Measurements from ENCODE around the gene PRKG1. TPM values are rescaled to one million over a fixed set of nuclear protein-coding genes. Genes with fewer than 3 reads are reported as not detected.

PRKG1 gene
- total RNA-seq, 1 donor from 2014 or later, result 17.9 TPM

DNA sequence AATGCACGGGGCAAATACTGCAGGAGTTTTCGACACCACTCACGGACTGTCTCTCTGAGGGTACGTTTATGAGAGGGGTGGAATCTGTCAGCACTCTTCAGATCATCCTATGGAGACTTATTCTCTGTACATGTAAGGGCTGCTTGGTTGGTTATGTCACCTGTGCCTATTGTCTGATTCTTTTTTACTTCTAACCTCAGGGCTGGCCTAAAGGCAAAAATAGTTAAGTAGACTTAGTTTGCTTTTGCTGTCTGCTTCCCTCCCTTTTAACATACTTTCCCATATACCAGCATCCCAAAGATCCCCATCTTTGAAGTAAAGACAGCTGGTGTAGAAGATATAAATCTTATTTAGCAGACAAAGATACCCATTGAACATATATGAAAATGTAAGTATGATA, 105.9 kb downstream of the PRKG1 start:
- no peak for DNase-seq (ENCODE audit: extremely low spot score in 2 of 2)
- Histone ChIP-seq H3K27ac (no peak overlapping the region), H3K9me3 (no peaks in the 10 kb centered on the region), H3K36me3 (no peaks in the 10 kb centered on the region), H3K4me3 (no peak overlapping the region), H3K27me3 (no peaks in the 10 kb centered on the region), H3K4me1 (no peaks in the 10 kb centered on the region)
- intact Hi-C loops (cut with DNase I), result no loop called here
- TF ChIP-seq, protein P1, sequence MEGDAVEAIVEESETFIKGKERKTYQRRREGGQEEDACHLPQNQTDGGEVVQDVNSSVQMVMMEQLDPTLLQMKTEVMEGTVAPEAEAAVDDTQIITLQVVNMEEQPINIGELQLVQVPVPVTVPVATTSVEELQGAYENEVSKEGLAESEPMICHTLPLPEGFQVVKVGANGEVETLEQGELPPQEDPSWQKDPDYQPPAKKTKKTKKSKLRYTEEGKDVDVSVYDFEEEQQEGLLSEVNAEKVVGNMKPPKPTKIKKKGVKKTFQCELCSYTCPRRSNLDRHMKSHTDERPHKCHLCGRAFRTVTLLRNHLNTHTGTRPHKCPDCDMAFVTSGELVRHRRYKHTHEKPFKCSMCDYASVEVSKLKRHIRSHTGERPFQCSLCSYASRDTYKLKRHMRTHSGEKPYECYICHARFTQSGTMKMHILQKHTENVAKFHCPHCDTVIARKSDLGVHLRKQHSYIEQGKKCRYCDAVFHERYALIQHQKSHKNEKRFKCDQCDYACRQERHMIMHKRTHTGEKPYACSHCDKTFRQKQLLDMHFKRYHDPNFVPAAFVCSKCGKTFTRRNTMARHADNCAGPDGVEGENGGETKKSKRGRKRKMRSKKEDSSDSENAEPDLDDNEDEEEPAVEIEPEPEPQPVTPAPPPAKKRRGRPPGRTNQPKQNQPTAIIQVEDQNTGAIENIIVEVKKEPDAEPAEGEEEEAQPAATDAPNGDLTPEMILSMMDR (IDR thresholded peaks at IDR 0.05), result no peak
- TF ChIP-seq POLR2A (IDR thresholded peaks at IDR 0.05) (no peak), POLR2AphosphoS5 (IDR thresholded peaks at IDR 0.05; ENCODE audit: insufficient read depth in 1 of 2, low read depth in 1 of 2) (no peak)

- DNase-seq (ENCODE audit: extremely low spot score in 2 of 2), result no peak
- Histone ChIP-seq H3K36me3 (no peaks in the 10 kb centered on the region), H3K27me3 (no peaks in the 10 kb centered on the region), H3K27ac (no peak overlapping the region), H3K4me1 (peaks cover 5% of the 10 kb centered on the region), H3K9me3 (no peaks in the 10 kb centered on the region), H3K4me3 (no peak overlapping the region)
- TF ChIP-seq, protein P1 (IDR thresholded peaks at IDR 0.05), result no peak
- TF ChIP-seq POLR2AphosphoS5 (IDR thresholded peaks at IDR 0.05; ENCODE audit: insufficient read depth in 1 of 2, low read depth in 1 of 2), result no peak
- TF ChIP-seq POLR2A (IDR thresholded peaks at IDR 0.05), result no peak
- intact Hi-C loops (cut with DNase I), result no loop called here
Observed at GRCh38 chr10:51183783-51184182, 109.5 kb downstream of the PRKG1 start.

GRCh38 chr10:51186361-51186760, 112.1 kb downstream of the PRKG1 start:
- Histone ChIP-seq H3K9me3 (no peaks in the 10 kb centered on the region), H3K4me1 (peaks cover 6% of the 10 kb centered on the region), H3K4me3 (no peak overlapping the region), H3K27ac (no peak overlapping the region), H3K27me3 (no peaks in the 10 kb centered on the region), H3K36me3 (no peaks in the 10 kb centered on the region)
- intact Hi-C loops (cut with DNase I), result no loop called here
- DNase-seq (ENCODE audit: extremely low spot score in 2 of 2), result no peak
- TF ChIP-seq POLR2A (IDR thresholded peaks at IDR 0.05), result no peak
- no peak for TF ChIP-seq POLR2AphosphoS5 (IDR thresholded peaks at IDR 0.05; ENCODE audit: insufficient read depth in 1 of 2, low read depth in 1 of 2)
- TF ChIP-seq, protein P1 (IDR thresholded peaks at IDR 0.05), result no peak

DNA sequence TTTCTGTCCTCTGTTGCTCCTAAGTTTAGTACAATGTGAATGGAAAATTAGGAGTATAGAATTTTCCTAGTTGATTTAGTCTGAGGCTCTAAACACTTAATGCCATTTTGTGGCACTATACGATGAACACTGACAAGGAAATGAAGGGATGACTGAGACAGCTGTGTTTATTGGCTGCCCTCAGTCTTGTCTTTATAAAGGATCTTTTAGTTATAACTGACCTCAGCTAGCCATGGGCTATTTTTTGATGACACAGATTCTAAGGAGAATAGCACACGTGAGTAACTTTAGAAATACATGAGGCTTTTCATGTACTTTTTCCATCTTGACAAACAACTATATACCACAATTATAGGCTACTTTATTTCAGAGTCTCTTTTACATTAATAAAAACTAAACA, 113.7 kb downstream of the PRKG1 start:
- Histone ChIP-seq H3K9me3 (no peaks in the 10 kb centered on the region), H3K27ac (no peak overlapping the region), H3K27me3 (no peaks in the 10 kb centered on the region), H3K4me1 (peaks cover 6% of the 10 kb centered on the region), H3K36me3 (no peaks in the 10 kb centered on the region), H3K4me3 (no peak overlapping the region)
- intact Hi-C loops (cut with DNase I), result no loop called here
- DNase-seq (ENCODE audit: extremely low spot score in 2 of 2), result no peak
- no peak for TF ChIP-seq POLR2A (IDR thresholded peaks at IDR 0.05)
- TF ChIP-seq POLR2AphosphoS5 (IDR thresholded peaks at IDR 0.05; ENCODE audit: insufficient read depth in 1 of 2, low read depth in 1 of 2), result no peak
- TF ChIP-seq, protein P1 (IDR thresholded peaks at IDR 0.05), result no peak

DNA sequence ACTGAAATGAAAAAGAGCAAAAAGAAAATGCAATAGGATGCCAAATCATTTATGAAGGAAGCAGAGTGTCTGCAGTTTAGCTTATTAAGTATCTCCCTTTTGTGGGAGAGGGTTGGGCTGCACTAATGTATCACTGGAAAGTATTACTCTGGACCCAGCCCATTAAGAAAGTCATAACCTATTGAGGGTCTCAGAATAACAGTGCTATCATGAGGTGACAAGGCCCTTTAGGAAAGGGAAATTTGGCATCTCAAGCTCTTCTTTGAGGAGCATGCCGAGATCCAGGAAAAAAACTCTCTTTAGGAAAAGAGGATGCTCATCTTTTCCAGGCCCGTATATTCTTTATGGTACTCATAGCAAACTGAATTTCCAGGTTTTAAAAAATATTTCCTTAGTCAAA, 114.6 kb downstream of the PRKG1 start:
- no peaks in the 10 kb centered on the region for H3K27me3 ChIP-seq
- TF ChIP-seq, protein P1 (IDR thresholded peaks at IDR 0.05), result no peak
- no peak for TF ChIP-seq POLR2AphosphoS5 (IDR thresholded peaks at IDR 0.05; ENCODE audit: insufficient read depth in 1 of 2, low read depth in 1 of 2)
- peaks cover 6% of the 10 kb centered on the region for H3K4me1 ChIP-seq
- no peaks in the 10 kb centered on the region for H3K36me3 ChIP-seq
- intact Hi-C loops (cut with DNase I), result no loop called here
- DNase-seq (ENCODE audit: extremely low spot score in 2 of 2), result no peak
- no peak overlapping the region for H3K27ac ChIP-seq
- no peaks in the 10 kb centered on the region for H3K9me3 ChIP-seq
- H3K4me3 ChIP-seq, result no peak overlapping the region
